Midbrain (tissue), 1 donor: ENCODE measurements around the gene C19orf53.

Source experiments
- DNase-seq: peaks from one replicate; lab custom pipeline; 2025; lab: John Stamatoyannopoulos, UW

Gene C19orf53

GRCh38 chr19:13826652-13827235 is 52.5 kb downstream of the C19orf53 start:
- no peak for DNase-seq

GRCh38 chr19:13827656-13828055 is 53.4 kb downstream of the C19orf53 start:
- no peak for DNase-seq
